H54 (cell line): ENCODE results near the gene PRDM16.

Experiments used
- DNase-seq: peaks from one replicate; pipeline ENCODE4 v3.0.0; 2011; ENCODE audit warnings: low spot score, mixed read lengths; ENCODE audit not compliant: insufficient read length
- FAIRE-seq: peaks from 3 replicates; lab custom pipeline; 2011; peaks lifted over from hg19 to GRCh38; lab: Jason Lieb, UNC
- POLR2A ChIP-seq: IDR thresholded peaks from 2 replicates; pipeline ENCODE4 v1.6.1; 2011; ENCODE audit warnings: low read depth, mild to moderate bottlenecking, low read length

PRDM16 gene

DNA sequence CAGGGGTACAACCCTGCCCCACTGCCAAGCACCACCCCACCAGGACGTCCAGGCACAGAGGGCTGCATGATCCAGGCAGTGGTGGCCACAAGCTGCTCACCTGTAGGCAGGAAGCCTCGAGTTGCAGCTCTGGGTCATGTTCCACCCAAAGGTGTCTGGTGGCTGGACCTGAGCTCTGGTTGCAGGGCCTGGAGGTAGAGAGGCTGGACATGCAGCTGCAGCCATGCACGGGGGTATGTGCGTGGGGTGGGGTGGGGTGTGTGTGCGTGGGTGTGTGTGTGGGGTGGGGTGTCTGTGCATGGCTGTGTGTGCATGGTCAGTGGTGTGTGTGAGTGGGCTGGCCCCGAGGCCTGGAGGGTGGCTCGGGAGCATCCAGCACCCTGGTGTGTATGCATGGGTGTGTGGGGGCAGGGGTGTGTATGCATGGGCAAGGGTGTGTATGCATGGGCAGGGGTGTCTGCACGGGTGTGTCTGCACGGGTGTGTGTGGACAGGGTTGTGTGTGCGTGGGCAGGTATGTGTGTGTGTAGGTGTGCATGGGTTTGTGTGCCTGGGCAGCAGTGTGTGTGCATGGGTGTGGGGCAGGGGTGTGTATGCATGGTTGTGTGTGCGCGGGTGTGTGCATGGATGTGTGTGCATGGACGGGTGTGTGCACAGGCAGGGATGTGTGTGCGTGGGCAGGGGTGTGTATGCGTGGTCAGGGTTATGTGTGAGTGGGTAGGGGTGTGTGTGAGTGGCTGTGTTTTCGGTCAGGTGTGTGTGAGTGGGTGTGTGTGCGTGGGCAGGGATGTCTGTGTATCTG lies 401.0 kb downstream of the PRDM16 start:
- DNase-seq (no peak), FAIRE-seq (no peak)
- no peak for TF ChIP-seq POLR2A

DNA sequence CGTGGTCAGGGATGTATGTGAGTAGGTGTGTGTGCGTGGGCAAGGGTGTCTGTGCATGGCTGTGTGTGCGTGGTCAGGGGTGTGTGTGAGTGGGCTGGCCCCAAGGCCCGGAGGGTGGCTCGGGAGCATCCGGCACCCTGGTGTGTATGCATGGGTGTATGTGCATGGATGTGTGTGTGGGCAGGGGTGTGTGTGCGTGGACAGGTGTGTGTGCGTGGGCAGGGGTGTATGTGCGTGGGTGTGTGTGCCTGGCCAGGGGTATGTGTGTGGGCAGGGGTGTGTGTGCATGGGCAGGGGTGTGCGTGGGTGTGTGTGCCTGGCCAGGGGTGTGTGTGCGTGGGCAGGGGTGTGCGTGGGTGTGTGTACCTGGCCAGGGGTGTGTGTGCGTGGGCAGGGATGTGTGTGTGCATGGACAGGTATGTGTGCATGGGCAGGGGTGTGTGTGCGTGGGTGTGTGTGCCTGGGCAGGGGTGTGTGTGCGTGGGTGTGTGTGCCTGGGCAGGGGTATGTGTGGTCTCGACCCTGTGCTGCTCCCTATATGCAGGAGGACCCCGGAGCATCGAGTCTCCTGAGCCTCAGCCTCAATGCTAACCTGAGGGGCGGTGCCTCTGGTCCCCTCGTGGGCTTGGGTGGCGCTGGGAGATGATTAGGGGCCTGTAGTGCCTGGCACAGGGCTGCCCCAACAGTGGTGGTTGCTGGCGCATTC lies 401.8 kb downstream of the PRDM16 start:
- no peak for DNase-seq
- no peak for FAIRE-seq

DNA sequence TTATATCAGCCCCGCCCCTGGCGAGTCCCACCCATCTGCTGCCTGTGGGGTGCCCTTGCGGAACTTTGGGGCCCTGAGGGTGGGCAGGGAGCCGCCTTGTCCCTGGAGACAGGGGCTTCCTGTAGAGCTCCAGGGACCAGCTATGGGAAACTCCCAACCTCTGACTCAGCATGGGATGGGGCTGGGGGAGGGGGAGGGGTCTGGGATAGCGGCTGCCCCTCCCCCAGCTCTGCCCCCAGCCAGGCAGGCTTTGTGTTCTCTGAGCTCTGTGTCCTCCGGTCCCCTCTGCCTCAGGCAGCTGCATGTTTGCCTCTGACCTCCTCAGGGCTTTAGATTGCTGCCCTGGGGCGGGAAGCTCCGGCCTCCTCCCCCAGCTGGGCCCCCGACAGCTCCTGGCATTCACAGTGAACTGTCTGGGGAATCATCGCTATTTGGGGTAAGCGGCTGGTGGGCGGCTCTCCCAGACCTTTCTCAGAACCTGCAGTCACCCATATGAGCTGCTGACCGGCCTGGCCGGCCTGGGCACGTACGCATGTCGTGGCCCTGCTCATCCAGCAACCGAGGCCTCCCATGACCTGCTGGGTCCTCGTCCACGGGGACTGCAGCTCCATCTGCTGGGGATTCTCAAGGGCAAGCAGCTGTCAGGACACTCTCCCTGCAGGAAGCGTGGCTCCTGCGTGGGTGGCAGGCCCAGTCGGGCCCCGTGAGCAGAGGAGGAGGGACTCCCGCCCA lies 402.5 kb downstream of the PRDM16 start:
- no peak for FAIRE-seq
- TF ChIP-seq POLR2A: no peak

More for the DNA sequence above, 401.8 kb downstream of the PRDM16 start:
- no peak for TF ChIP-seq POLR2A

DNA sequence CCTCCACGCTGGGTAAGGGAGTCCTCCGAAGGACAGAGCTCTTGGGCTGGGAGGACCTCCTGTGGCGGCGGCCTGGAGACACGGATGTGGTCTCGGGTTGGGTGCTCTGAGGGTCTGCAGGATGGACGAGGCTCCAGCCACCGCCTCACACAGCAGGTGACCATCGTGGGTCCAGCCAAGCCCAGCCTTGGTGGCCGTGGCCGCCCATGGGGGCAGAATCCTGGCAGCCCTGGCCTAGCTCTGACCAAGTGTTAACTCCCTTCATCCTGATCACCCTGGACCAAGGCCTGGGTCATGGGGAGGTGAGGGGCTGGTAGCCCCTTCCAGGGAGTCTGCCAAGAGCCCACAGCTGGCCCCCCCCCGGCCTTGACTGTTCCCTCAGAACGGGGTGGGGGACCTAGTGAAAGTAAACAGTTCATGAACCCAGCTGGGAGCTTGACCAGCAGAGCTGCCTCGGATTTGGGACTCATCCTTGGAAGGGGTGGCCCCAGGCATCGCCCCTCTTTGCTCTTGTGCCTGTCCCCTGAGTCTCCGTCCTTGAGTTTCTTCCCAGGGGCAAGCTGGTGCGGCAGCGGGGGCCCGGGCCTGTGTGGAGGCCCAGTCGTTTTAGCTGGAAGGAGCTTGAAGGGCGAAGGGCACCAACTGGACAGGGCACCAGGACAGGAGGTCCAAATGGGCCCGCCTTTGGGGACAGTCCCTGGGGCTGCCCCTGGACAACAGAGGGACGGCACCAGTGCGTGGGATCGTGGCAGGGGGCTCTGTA lies 403.3 kb downstream of the PRDM16 start:
- no peak for TF ChIP-seq POLR2A
- FAIRE-seq (no peak), DNase-seq (no peak)

More for the DNA sequence above, 402.5 kb downstream of the PRDM16 start:
- DNase-seq: no peak

DNA sequence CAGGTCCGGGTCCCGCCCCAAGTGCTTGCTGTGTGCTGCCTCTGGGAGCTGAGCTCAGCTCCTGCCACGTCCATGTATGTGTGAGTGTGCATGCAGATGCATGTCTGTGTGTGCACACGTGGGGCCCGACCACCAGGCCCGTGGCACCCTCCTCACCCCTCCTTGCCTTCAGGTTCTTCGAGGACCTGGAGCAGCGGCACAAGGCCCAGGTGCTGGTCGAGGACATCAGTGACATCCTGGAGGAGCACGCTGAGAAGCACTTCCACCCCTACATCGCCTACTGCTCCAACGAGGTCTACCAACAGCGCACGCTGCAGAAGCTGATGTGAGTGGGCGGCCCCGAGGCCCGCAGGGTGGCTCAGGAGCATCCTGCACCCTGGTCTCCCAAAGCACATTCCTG lies 403.9 kb downstream of the PRDM16 start:
- TF ChIP-seq POLR2A: no peak
- DNase-seq (no peak), FAIRE-seq (no peak)

DNA sequence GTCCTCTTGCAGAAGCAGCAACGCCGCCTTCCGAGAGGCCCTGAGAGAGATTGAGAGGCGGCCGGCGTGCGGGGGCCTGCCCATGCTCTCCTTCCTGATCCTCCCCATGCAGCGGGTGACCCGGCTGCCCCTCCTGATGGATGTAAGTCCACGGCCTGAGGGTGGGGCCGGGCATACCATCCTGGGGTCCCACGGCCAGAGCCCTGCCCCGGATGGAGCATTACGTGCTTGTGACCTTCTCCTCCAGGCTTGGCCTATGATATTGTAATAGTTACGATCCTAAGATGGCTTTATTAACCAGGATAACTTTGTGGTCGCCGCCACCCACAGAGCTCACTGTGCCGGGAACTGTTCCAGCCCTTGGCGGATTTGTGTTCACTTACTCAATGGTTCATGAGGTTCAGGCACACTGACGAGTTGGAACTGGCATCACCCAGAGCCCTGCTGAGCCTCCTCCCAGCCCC lies 404.4 kb downstream of the PRDM16 start:
- FAIRE-seq (peak; percentile 57), DNase-seq (peak; percentile 64)
- TF ChIP-seq POLR2A: no peak

DNA sequence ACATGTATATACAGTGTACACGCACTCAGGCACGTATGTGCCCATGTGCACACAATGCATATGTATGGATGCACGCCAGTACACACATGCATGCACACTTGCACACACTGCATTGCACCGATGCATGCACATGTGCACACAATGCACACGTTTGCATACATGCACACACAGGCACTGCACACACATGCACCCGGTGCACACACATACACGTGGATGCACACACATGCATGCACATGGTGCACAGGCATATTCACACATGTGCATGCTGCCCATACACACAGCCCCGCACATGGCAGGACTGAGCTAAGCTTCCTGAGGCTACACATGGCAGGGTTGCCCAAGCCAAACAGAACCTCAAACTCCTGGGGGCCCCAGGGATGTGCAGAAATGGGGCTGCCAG lies 405.0 kb downstream of the PRDM16 start:
- no peak for TF ChIP-seq POLR2A
- DNase-seq (no peak), FAIRE-seq (no peak)

DNA sequence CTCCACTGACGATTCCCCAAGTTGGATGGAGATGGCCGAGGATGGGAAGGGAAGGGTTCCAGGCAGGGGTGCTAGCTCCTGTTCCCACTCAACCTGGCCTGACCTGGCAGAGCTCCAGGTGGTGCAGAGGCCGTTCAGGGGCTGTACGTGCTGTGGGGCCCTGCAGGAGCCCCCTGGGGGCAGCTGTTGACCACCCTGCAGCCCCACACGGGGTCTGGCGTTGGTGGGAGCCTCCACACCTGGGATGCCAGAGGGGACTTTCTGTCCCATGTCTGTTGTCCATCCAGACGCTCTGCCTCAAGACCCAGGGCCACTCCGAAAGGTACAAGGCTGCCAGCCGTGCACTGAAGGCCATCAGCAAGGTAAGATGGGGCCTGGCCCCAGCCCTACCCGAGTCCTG lies 405.4 kb downstream of the PRDM16 start:
- no peak for DNase-seq
- FAIRE-seq: no peak
- no peak for TF ChIP-seq POLR2A

DNA sequence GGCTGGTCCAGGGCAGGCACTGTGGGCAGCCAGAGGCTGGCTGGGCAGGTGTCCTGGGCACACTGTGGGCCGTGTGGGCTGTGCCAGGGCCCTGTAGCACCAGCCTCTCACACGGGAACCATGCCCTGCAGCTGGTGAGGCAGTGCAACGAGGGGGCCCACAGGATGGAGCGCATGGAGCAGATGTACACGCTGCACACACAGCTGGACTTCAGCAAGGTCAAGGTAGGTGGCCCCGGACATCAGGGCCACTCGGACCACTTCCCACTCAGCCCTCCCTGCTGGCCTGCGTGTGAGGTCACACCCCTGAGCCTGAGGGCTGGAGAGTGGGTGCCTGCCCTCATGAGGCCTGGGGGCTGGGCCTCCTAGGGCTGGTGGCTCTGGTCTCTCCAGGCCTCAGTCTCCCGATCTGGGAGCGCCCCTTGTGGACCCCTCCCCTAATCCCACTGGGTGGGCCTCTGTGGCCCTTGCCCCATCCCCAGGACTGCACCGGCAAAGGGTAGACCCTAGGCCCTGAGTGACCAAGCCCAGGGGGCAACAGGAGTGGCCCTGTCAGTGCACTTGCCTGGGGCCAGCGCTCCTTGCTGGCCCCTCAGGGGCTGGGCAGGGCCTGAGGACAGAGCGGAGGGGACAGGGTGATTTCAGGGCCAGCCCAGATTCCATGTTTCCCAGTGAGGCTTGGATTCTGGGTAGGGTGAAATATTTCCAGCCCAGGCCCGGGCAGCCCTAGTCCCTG lies 407.0 kb downstream of the PRDM16 start:
- TF ChIP-seq POLR2A: no peak
- FAIRE-seq: no peak

DNA sequence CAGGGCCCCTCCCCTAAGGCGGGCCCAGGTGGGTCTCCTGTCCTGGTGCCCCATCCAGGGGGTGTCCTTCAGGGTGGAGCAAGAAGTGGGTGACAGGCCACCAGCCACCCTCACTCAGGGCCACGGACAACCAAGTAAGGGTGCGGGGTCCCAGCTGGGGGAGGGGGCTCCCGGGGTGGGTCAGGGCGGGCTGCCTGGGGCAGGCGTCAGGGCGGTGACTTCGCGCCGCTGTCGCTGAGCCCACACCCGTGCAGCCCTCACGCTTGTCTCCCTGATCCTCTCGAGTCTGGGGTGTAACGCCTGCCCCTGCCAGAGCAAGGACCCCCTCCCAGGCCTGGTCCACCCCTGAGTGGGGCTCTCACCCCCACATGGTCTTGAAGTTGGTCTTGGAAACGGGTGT lies 407.7 kb downstream of the PRDM16 start:
- TF ChIP-seq POLR2A: no peak
- FAIRE-seq: no peak
- DNase-seq: no peak

More for the DNA sequence above, 407.0 kb downstream of the PRDM16 start:
- no peak for DNase-seq

DNA sequence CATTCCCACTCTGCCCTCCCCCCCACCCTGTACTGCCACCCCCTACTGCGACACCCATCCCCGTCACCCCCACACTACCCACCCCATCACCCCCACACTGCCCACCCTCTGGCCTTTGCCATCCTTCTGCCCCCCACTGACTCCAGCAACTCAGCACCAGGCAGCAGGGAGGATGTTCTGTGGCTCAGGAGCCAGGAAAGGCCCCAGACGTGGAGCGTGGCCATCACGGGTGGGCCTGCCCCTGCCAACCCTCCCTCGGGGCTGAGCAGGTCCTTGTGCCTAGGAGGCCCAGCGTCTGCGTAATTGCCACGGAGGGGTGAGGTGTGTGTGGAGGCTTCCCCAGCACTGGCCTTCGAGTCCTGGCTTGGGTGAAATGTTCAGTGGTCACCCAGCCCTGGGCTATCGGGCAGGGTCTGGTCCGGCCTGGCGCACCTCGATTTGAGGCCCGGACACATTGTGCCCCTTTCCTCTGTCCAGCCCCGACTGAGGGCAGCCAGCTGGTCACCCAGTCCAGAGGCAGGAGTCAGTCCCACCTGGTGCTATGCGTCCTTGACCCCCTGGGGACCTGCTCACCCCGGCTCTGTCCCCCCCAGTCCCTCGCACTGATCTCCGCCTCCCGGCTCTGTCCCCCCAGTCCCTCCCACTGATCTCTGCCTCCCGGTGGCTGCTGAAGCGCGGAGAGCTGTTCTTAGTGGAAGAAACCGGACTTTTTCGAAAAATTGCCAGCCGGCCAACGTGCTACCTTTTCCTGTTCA lies 408.4 kb downstream of the PRDM16 start:
- no peak for TF ChIP-seq POLR2A
- FAIRE-seq (no peak), DNase-seq (peak; percentile 52)

DNA sequence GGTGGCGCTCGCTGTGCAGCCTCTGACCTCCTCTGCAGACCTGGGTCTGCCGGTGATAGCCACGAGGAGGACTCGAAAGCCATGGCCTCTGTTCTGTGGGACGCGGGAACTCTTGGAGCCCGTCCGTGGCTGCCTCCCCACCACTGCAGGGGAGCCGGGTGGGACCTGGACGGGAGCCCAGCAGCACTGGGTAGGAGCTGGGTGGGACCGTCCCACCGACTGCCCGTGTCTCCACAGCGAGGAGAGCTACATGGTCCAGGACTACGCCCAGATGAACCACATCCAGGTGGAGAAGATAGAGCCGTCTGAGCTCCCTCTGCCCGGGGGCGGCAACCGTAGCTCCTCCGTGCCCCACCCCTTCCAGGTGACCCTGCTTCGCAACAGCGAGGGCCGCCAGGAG lies 409.2 kb downstream of the PRDM16 start:
- no peak for FAIRE-seq
- no peak for TF ChIP-seq POLR2A
- DNase-seq: no peak
